Measurements from ENCODE around the gene USE1. TPM values are rescaled to one million over a fixed set of nuclear protein-coding genes. Genes with fewer than 3 reads are reported as not detected.
A peak's percentile ranks its signal among the peaks of the same experiment; 100 is the strongest.

USE1 gene
- total RNA-seq, 6 donors from 2014 or later, result 21.6 to 49.3 (median 23.9) TPM

- peaks cover 14 to 17% (median 15%) of the 10 kb centered on the region in 4 donors for H3K4me1 ChIP-seq
- H3K9me3 ChIP-seq, result no peaks in the 10 kb centered on the region
- no peak overlapping the region for H3K4me3 ChIP-seq
- no peaks in the 10 kb centered on the region for H3K27me3 ChIP-seq
- DNase-seq (no peak), ATAC-seq (ENCODE audit: low FRiP score in 2 of 2) (no peak)
- no peak for TF ChIP-seq CTCF (IDR thresholded peaks at IDR 0.05)
- no peak for TF ChIP-seq POLR2A (IDR thresholded peaks at IDR 0.05)
- no peak for TF ChIP-seq POLR2AphosphoS5 (IDR thresholded peaks at IDR 0.05)
- TF ChIP-seq EP300 (IDR thresholded peaks at IDR 0.05), result no peak
- 96 to 98% methylated on average over 7 to 8 of the region's 8 CpGs for WGBS, 2 donors
- no peak overlapping the region for H3K27ac ChIP-seq
- peaks cover 5 to 26% (median 19%) of the 10 kb centered on the region in 4 donors for H3K36me3 ChIP-seq
Measured at GRCh38 chr19:17219286-17219685, 4.1 kb downstream of the USE1 start.

- Histone ChIP-seq H3K27ac (no peak overlapping the region), H3K36me3 (peaks cover 5 to 26% (median 19%) of the 10 kb centered on the region in 4 donors), H3K9me3 (no peaks in the 10 kb centered on the region), H3K4me1 (peaks cover 7 to 11% (median 8%) of the 10 kb centered on the region in 4 donors), H3K4me3 (no peak overlapping the region), H3K27me3 (no peaks in the 10 kb centered on the region)
- DNase-seq, result no peak
- TF ChIP-seq CTCF (IDR thresholded peaks at IDR 0.05), result no peak
- WGBS, 2 donors, result 54 to 62% methylated on average over 9 to 14 of the region's 14 CpGs
- peak in 1 of 2 donors; percentile 50 for ATAC-seq (ENCODE audit: low FRiP score in 2 of 2)
Measured at GRCh38 chr19:17220207-17220758, 5.1 kb downstream of the USE1 start.

- 87 to 96% methylated on average over 10 of the region's 10 CpGs for WGBS, 2 donors
- no peak for DNase-seq
- Histone ChIP-seq H3K9me3 (no peaks in the 10 kb centered on the region), H3K27ac (no peak overlapping the region), H3K4me3 (peak overlapping the region in 2 of 4 donors; percentile 79 to 81), H3K27me3 (no peaks in the 10 kb centered on the region), H3K36me3 (peaks cover 0 to 16% (median 5%) of the 10 kb centered on the region in 4 donors), H3K4me1 (peaks cover 9 to 22% (median 14%) of the 10 kb centered on the region in 4 donors)
- no peak for TF ChIP-seq POLR2A (IDR thresholded peaks at IDR 0.05)
- TF ChIP-seq CTCF (IDR thresholded peaks at IDR 0.05), result no peak
- no peak for TF ChIP-seq EP300 (IDR thresholded peaks at IDR 0.05)
- no peak for TF ChIP-seq POLR2AphosphoS5 (IDR thresholded peaks at IDR 0.05)
- ATAC-seq (ENCODE audit: low FRiP score in 2 of 2), result no peak
Measured at GRCh38 chr19:17225053-17225452, 9.9 kb downstream of the USE1 start.

- peaks cover 0 to 25% (median 10%) of the 10 kb centered on the region in 4 donors for H3K36me3 ChIP-seq
- H3K27ac ChIP-seq, result peak within 1 kb of the TSS; percentile 83 to 92 (median 88)
- peak; percentile 98 to 99 for DNase-seq
- peak within 1 kb of the TSS; percentile 61 to 81 (median 77) for H3K4me3 ChIP-seq
- 1% methylated on average over 13 to 21 of the region's 90 CpGs for WGBS, 2 donors
- no peaks in the 10 kb centered on the region for H3K9me3 ChIP-seq
- TF ChIP-seq EP300 (IDR thresholded peaks at IDR 0.05) (peak in 1 of 4 donors; percentile 26), CTCF (IDR thresholded peaks at IDR 0.05) (peak in 2 of 6 experiments; percentile 7 to 9), POLR2A (IDR thresholded peaks at IDR 0.05) (peak in 3 of 4 donors; percentile 29 to 80 (median 45)), POLR2AphosphoS5 (IDR thresholded peaks at IDR 0.05) (peak; percentile 76 to 81)
- ATAC-seq (ENCODE audit: low FRiP score in 2 of 2), result peak; percentile 97 to 98
- H3K27me3 ChIP-seq, result no peaks in the 10 kb centered on the region
- H3K4me1 ChIP-seq, result peaks cover 9 to 22% (median 14%) of the 10 kb centered on the region in 4 donors
Measured at GRCh38 chr19:17226002-17226933, 11.1 kb downstream of the USE1 start, which contains the start of gene OCEL1. Gene OCEL1, plus strand, starts transcription at chr19:17226226. Its CDS starts 22 bp downstream, at chr19:17226248.

All from upper lobe of left lung (tissue), 6 donors.